Measurements from ENCODE around the gene MRPL30.

GRCh38 chr2:99181624-99182000 is 628 bp downstream of the MRPL30 start:
- no peak for TF ChIP-seq CTCF (IDR thresholded peaks at IDR 0.05)
- TF ChIP-seq POLR2A (IDR thresholded peaks at IDR 0.05): no peak
